OCI-M1 (cell line): ENCODE measurements around the gene FTO.
A peak's percentile ranks its signal among the peaks of the same experiment; 100 is the strongest.

Source experiments
- DNase-seq: peaks from one replicate; lab custom pipeline; 2025; lab: John Stamatoyannopoulos, UW

FTO gene

DNA sequence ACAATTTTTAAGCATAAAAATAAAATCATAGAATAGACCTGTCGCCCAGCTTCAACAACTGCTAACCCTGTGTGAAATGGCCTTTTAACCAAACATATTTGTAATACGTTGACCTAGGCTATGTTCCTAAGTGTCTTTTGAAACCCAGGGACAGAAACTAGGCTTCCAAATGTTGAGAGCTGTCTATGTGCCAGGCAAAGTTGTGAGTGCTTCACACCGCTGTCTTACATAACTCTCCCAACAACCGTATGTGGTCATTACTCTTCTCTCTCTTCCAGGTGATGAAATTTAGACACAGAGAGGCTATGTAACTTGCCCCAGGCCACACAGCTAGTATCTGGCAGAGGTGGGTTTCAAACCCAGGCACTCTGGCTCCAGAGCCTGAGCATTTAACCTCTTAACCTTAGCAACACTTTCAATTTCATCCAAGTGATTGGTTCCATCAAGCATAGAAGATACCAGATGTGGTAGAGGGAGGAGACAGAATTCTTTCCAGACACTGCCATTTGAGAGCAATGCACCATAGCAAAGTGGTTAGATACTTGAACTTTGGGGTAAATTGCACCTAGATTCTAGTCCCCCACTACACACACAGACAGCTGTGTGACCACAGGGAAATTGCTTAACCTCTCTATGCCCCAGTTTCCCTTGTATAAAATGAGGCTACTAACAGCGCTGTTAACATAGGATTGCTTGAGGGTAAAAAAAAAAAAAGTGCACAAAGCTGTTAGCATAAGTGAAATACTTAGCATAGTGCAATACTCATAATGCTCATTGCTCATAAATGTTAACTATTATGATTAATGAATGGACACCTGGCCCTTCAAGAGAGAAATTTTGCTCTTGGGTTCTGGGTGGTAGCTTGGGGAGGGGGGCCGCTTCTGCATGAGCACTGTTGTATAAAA is 422.0 kb downstream of the FTO start:
- no peak for DNase-seq

DNA sequence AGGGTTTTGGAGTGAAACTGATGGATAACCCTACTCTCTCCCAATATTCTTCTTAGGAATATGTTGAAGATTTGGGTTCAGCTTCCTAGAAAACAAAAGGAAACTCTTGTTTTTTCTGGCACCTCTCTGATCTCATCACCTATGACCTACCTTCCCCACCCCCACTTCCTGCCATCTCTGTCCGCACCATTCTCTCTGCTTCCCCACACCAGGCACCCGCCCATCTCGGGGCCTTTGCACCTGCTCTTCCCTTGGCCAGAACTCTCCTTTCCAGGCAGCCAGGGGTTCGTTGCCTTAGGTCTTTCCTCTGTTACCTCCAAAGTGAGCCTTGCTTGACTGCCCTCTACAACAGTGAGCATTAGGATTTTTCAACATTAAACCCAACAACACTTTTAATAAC is 423.0 kb downstream of the FTO start:
- no peak for DNase-seq

DNA sequence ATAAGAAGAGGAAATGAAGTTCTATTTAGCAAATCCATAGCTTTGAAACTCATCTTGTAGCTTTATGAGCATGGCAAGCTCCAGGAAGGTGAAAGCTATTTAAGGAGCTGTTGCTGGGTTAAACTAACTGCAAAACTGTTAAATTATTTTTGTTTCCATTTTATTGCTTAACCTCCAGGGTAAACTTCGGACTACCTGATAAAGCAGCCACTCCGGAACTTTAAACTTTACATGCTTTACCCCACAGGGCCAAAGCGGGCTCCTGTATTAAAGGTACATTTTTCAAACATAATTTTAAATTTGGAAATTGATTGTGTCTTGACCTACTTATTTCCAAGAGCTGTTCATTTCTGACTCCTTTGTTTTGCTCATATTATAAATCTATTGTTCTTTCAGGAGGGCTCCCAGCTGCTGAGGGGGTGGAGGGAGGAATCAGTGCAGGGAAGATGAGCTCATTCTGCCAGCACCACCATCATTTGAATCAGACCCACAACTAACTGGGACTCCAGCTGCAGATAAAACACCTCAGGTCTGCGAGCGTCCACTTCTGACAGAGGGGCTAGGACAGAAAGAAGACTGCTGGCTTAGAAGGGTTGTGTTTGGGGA is 424.8 kb downstream of the FTO start:
- DNase-seq: no peak

DNA sequence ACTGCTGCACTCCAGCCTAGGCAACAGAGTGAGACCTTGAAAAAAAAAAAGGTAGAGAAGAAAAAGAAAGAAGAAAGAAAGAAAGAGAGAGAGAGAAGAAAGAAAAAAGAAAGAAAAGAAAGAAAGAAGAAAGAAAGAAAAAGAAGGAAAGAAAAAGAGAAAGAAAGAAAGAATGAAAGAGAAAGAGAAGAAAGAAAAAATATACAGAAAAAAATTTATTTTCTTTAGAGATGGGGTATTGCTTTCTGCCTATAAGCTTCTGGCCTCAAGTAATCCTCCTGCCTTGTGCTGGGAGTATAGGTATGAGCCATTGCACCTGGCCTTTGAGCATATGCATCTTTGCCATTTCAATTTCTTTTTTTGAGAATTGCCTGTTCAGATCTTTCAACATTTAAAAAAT is 425.9 kb downstream of the FTO start:
- no peak for DNase-seq

DNA sequence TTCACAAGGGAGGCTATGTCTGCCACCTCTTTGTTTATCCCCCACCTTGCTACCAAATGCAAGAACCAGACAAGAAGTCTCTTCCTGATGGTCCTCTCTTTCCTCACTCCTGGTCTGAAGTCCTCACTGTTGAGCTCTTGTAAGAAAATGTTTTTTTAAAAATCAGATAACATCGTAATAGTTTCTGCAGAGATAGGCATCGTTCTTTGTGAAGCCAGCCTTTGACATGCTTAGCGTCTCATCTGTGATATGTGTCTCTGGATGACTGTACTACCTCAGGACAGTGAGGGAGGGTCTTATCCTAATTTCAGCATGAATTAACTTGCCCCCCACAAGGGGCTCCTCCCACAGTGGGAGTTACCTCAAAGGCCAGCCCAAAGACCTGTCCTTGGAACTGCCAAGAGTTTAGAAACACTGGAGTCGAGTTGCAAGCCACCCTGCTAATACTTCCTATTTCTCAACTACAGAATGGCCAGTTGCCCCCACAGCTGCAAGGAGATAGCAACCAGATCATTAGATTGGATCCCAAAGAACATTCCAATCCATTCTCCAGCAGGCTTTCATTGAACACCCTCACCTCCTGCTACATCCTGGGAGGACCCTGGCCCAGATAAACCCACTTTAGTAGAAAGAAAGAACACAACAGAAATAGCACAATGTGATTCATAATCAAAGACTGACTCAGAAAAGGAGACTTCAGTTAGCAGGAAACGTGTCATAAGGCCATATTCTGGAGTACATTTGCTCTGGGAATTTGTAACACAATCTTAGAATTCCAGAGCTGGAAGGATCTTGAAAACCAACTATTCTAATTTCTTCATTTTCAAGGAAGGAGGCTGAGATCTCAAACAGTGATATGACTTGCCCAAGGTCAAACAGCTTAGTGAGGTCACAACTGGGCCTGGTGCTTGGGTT is 431.7 kb downstream of the FTO start:
- DNase-seq: no peak

DNA sequence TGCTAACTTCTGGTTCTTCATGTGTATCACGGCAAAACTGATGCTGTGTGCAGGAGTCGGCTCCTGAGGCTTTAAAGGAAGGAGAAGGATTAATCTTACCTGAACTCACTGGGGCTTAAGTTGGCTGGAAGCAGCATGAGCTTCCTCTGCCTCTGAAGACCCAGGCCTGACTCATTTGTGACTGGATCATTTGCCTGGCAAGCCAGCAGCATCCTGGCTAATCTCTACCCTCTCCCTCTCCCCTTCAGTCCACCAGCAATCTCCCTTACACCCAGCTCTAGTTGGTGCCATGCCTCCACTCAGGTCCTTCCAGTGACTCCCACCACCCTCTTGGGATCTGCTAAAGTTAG is 432.3 kb downstream of the FTO start:
- no peak for DNase-seq

DNA sequence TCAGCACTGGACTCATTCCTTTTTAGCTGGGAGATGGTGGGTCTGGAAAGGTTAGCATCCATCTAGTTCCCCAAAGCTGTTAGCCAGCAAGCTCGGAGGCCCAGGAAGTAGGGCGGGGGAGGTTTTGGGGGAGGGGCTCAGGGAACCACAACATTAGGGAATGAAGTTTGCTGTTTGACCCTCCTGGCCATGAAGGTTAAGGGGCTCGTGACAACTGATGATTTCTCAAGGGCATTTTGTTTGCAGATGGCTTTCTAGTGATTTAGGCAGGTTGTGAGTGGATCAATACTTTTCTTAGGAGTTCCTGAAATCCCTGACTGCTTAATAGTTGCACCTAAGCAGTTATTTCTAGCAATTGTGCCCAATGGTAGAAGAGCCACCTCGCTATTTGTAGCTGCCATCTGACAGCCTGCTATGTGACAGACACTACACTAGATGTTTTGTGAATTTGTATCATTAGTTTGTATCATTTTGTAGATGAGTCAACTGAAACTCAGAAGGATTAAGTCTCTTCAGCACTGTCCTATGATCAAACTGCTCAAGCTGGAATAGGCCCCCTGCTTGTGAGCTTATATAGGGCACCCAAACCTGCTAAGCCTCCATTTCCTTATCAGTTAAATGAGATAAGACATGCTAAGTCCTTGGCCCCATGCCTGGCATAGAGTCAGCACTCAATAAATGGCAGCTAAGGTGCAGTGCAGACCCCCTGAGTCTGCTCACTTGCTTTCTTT is 436.3 kb downstream of the FTO start:
- peak; percentile 12 for DNase-seq

DNA sequence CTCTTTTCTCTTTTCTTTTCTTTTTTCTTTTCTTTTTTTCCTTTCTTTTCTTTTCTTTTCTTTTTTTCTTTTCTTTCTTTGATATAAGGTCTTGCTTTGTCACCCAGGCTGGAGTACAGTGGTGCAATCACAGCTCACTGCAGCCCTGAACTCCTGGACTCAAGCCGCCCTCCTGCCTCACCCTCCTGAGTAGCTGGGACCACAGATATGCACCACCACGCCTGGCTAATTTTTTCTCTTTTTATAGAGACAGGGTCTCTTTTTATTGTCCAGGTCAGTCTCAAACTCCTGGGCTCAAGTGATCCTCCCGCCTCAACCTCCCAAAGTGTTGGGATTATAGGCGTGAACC is 436.8 kb downstream of the FTO start:
- no peak for DNase-seq

DNA sequence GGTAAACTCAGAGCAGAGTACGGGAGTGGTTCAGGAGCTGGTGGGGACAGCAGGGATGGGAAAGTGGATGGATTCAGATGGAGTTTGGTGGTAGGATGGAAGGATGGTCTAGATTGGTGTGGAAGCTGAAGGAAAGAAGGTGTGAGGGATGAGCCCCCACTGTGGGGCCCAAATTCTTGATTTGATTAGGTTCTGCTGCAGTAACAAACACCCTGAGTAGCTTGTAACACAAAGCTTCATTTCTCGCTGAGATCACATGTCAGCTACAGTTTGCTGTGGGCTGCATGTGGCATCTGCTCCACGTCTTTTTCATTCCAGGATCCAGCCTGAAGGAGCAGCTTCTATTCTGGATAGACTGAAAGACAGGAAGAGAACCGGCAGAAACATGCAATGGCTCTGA is 438.8 kb downstream of the FTO start:
- DNase-seq: no peak

DNA sequence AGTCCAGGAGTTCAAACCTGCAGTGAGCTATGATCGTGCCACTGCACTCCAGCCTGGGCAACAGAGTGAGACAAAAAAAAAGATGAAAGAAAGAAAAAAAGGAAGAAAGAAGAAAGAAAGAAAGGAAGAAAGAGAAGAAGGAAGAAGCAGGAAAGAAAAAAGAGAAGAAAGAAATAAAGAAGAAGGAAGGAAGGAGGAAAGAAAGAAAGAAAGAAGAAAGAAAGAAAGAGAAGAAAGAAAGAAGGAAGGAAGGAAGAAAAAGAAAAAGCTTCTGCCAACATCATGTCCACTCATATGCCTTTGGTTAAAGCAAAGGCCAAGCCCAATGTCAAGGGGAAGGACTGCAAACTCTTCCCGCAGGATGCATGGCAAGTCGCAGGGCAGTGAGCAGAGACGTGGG is 439.5 kb downstream of the FTO start:
- no peak for DNase-seq

DNA sequence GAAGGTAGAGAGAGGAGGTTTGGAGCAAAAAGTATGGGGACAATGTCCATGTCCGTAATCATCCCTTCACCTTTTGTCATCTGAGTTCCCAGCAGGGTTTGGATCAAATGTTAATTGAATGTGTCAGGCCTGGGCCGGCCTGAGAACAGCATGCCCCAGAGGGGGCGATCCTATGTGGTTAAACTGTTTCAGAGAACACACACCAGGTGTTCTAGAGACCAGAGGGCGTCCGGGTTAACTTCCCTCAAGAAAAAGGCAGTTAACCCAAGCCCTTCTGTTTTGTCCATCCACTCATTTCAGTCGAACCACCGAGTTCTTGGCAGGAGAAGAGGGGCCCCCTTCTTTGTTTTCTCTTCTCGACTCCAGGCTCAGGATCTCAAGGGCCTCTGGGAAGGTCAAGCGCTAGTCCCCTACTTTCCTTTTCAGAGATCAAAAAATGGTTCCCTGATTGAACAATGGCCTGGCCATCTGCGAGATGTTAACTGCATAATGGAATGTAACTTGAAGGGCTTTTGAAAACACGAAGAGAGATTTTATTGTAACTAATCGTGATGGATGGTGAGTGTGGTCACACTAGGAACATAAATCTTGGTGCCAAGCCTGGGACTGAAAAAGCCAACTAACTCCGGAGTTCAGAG is 440.1 kb downstream of the FTO start:
- no peak for DNase-seq

DNA sequence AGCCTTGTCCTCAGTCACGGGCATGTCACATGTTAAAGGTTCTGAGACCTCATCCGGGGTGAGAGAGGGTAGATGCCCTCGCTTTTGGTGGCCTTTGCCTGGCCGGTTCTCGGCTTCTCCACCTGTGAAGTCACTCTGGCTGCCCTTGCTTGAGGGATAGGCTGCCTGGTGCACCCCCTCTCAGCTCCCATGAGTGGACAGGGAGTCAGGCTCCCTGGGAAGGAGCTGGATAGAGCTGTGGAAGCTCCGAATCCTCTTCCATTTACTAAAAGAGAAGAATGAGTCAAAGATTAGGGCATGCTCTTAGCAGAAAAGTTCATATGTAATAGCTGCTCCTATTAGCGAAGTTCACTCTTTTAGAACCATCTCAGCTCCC is 440.6 kb downstream of the FTO start:
- DNase-seq: no peak

DNA sequence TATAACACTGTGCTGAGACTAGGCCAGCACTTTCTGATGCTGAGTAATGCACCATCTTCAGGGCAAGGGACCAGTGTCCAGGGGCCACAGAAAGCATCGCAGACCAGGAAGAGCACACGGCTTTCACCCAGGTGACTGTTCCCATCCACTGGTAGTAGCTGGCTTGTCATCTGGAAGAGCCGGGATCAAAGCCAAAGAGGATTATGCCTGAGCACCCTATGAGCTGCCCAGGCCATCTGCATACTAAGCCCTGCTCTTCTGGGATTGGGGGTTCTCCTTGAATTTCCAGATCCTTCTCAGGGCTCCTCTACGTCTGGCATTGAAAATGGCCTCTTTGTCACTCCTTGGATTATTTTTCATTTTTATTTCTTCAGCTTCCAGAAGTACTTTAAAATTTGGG is 441.9 kb downstream of the FTO start:
- DNase-seq: no peak

DNA sequence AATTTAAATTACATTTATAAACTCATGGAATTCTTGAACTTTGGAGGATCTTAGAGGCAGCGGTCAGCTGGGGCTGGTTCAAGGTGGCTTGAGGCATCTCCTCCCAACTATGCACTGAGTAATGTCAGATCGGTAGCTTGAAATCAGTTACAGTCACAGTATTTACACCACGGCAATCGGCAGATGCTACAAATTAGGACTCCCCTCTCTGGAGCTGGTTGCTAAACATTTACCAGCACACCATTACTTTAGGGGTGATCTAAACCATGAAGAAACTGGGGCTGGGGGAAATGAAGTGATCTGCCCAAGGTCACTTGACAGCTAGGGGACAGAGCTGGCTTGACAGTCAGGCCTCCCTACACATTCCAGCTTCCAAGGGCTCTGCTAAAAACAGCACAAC is 445.0 kb downstream of the FTO start:
- no peak for DNase-seq

DNA sequence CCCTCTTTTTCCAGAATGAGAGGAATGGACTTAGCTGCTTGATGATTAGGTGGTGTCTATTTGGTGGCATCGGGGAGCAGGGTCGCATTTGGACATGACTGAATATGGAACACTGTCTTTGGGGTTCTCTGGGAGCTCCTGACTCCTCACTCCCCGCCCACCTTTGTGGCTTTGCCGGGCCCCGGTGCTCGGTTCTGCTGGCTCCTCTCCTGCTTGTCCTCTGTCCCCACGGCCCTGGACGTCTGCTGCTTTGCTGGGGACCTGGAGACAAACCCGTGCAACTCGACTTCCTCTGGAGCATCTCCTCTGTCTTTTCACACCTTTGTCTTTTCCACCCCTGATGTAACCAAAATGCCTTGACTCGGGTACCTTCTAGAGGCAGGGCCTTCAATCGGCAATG is 446.9 kb downstream of the FTO start:
- no peak for DNase-seq

DNA sequence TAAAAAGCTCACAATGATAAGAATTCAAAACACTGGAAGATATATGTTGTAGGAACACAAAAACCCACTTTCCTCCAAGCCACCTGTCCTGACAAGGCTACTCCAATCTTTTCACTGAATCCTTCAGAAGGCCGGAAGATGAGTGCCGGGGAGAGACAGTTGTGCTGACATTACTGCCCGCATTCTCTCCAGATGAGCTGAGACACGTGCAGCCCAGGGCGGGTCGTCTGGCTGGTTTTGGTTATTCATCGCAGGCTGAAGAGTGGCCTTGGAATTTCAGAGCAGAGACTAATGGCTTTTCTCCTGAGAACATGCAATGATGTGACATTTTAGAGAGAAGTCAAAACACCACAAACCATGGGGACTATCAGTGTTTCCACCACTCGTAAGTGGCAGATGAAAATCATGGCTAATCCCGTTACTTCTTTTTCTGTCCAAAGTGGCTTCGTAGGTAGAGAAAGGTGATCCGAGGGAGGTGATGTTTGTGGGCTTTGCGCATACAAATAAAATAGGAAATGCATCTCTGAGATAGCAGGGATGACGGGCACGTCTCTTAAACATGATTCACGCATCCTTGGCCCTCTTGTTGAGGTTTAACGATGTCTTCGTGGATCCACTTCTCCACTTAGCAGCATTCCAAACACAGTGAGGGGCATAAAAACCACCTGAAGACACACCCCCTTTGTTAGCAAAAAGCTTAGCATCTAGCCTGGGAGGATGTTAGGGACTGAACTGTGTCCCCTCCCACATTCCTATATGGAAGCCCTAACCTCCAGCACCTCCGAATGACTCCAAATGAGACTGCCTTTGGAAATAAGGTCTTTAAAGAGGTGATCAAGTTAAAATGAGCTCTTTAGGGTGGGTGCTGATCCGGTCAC is 448.6 kb downstream of the FTO start:
- no peak for DNase-seq

DNA sequence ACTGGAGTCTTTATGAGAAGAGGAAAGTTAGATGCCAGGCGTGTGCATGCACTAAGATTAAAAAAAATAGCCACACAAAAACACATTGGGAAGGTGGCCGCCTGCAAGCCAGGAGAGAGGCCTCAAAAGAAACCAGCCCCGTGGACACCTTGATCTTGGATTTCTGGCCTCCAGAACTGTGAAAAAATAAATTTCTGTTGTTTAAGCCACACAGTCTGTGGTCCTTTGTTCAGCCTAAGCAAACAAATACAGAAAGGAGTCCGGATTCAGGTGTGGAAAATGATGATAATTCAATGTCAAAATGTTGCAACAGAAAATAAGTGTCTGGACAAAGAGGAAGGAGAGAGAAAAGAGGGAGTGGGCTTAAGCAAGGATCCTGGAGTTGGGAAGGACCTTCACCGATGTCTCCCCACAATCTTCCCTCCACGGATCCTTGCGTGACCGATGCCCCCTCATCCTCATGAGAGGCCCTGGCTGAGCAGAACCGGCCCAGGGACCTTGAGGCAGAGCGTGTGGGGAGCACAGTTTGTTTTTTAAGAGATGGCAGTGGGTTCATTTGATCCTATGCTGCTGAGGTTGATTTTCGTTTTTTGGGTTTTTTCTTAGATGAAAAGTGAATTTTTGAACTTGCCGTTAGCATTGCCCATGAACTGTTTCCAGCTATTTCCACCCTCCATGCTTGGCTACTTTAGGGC is 449.4 kb downstream of the FTO start:
- DNase-seq: no peak

DNA sequence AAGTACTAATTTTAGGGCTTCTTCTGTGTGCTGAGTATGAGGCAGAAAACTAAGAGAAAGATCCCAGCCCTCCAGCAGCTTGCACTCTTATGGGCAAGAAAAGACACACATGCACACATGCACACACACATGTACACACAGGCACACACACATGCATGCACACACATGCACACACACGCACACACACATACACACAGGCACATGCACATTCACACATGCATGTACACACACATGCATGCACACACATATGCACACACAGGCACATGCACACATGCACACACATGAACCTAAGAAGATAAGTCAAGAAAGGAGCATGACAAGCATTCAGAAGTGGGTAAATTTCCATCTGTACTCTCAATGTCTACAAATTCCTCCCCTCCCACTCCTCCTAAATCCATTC is 452.4 kb downstream of the FTO start:
- no peak for DNase-seq

DNA sequence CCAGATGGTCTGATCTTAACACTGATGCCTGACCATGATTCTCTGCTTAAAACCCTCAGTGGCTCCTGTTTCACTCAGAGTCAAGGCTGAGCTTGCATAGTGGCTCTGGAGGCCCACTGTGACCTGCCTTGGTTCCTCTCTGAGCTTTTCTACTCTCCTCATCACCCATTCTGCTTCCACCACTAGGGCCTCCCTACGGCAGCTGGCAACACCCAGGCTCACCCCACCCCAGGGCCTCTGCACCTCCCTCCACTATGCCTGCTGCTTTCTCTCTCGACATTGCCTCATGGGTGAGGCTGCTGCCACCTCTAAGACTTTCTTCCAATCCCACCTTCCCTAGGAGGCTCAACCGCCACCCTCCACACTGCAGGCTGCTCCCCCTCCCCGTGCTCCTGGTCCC is 455.0 kb downstream of the FTO start:
- DNase-seq: no peak

DNA sequence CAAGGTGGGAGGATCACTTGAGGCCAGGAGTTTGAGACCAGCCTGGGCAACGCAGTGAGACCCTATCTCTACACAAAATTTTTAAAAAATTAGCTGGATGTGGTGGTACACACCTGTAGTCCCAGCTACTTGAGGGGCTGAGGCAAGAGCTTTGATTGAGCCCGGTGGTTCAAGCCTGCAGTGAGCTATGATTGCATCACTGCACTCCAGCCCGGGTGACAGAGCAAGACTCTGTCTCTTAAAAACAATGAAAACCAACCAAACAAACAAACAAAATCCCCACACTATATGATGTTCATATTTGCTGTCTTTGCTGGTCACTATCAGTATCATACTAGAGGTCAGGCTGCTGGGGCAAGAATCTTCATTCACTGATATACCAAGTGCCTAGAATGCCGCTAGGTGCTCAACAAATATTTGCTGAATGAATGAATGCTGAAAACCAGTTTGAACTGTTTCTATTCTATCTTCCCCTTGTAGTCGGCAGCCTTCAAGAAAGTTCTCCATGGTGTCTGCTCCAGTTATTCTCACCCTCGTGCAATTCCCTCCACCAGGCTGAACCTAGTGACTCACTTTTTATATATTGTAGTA is 455.6 kb downstream of the FTO start:
- DNase-seq: no peak
